IPS-20b (cell line): ENCODE measurements around the gene WDFY1.

Source experiments
- H3K27ac ChIP-seq: one replicate; pipeline ENCODE4 v1.5.1; 2013; ENCODE audit warnings: low read length
- H3K27me3 ChIP-seq: 2 replicates; pipeline ENCODE4 v1.6.1; 2013; ENCODE audit warnings: mild to moderate bottlenecking, low read length, inconsistent platforms; ENCODE audit not compliant: insufficient read depth
- H3K36me3 ChIP-seq: 2 replicates; pipeline ENCODE4 v1.6.1; 2013; ENCODE audit warnings: low read depth, mild to moderate bottlenecking, inconsistent platforms, low read length, moderate library complexity; ENCODE audit not compliant: insufficient read depth
- H3K4me1 ChIP-seq: 2 replicates; pipeline ENCODE4 v1.6.1; 2013; ENCODE audit warnings: mild to moderate bottlenecking, control low read depth, inconsistent platforms, low read length, moderate library complexity; ENCODE audit not compliant: insufficient read depth
- H3K4me3 ChIP-seq: 2 replicates; pipeline ENCODE4 v1.5.1; 2013; ENCODE audit warnings: mild to moderate bottlenecking, low read length, inconsistent platforms
- H3K9ac ChIP-seq: 2 replicates; pipeline ENCODE4 v1.6.1; 2013; ENCODE audit warnings: low read depth, mild to moderate bottlenecking, inconsistent platforms, low read length, moderate library complexity
- H3K9me3 ChIP-seq: 2 replicates; pipeline ENCODE4 v1.6.1; 2013; ENCODE audit warnings: mild to moderate bottlenecking, low read depth, low read length, inconsistent platforms; ENCODE audit not compliant: insufficient read depth

WDFY1 gene

GRCh38 chr2:223954401-223954800 is 9.3 kb upstream of the WDFY1 start:
- Histone ChIP-seq H3K27ac (no peak overlapping the region), H3K27me3 (no peaks in the 10 kb centered on the region), H3K36me3 (peaks cover 2% of the 10 kb centered on the region), H3K9me3 (no peaks in the 10 kb centered on the region), H3K4me3 (no peak overlapping the region), H3K9ac (no peak overlapping the region), H3K4me1 (peaks cover 26% of the 10 kb centered on the region)

- H3K27ac ChIP-seq, result no peak overlapping the region
- H3K9ac ChIP-seq, result no peak overlapping the region
- peaks cover 28% of the 10 kb centered on the region for H3K4me1 ChIP-seq
- no peak overlapping the region for H3K4me3 ChIP-seq
- H3K9me3 ChIP-seq, result no peaks in the 10 kb centered on the region
- H3K36me3 ChIP-seq, result no peaks in the 10 kb centered on the region
- no peaks in the 10 kb centered on the region for H3K27me3 ChIP-seq
These were observed 7.3 kb upstream of the WDFY1 start for GRCh38 chr2:223952280-223952968.

- 0 out of 2 replicates have a peak overlapping the region, but pooled peaks have one; percentile 17 for H3K9ac ChIP-seq
- peaks cover 22% of the 10 kb centered on the region for H3K4me1 ChIP-seq
- H3K4me3 ChIP-seq, result no peak overlapping the region
- H3K36me3 ChIP-seq, result no peaks in the 10 kb centered on the region
- no peaks in the 10 kb centered on the region for H3K27me3 ChIP-seq
- H3K27ac ChIP-seq, result no peak overlapping the region
- H3K9me3 ChIP-seq, result no peaks in the 10 kb centered on the region
These were observed 5.6 kb upstream of the WDFY1 start for GRCh38 chr2:223950448-223951347.

GRCh38 chr2:223949241-223949840 is 4.2 kb upstream of the WDFY1 start:
- no peak overlapping the region for H3K27ac ChIP-seq
- H3K4me3 ChIP-seq, result no peak overlapping the region
- H3K36me3 ChIP-seq, result no peaks in the 10 kb centered on the region
- peaks cover 22% of the 10 kb centered on the region for H3K4me1 ChIP-seq
- no peak overlapping the region for H3K9ac ChIP-seq
- no peaks in the 10 kb centered on the region for H3K27me3 ChIP-seq
- no peaks in the 10 kb centered on the region for H3K9me3 ChIP-seq

GRCh38 chr2:223947711-223948205 is 2.6 kb upstream of the WDFY1 start:
- 0 out of 2 replicates have a peak overlapping the region, but pooled peaks have one; percentile 19 for H3K4me3 ChIP-seq
- no peaks in the 10 kb centered on the region for H3K27me3 ChIP-seq
- H3K4me1 ChIP-seq, result peaks cover 27% of the 10 kb centered on the region
- H3K9me3 ChIP-seq, result no peaks in the 10 kb centered on the region
- H3K36me3 ChIP-seq, result no peaks in the 10 kb centered on the region
- no peak overlapping the region for H3K27ac ChIP-seq
- H3K9ac ChIP-seq, result peak overlapping the region; percentile 59; the same call in 1 of the 2 replicates

GRCh38 chr2:223945755-223946154 is 620 bp upstream of the WDFY1 start:
- Histone ChIP-seq H3K9ac (no peak overlapping the region; the same call in 1 of the 2 replicates), H3K27ac (no peak overlapping the region), H3K36me3 (peaks cover 4% of the 10 kb centered on the region; the same call in 1 of the 2 replicates), H3K4me1 (peaks cover 21% of the 10 kb centered on the region), H3K4me3 (peak overlapping the region; percentile 88; the same call in 1 of the 2 replicates), H3K9me3 (no peaks in the 10 kb centered on the region), H3K27me3 (no peaks in the 10 kb centered on the region)

GRCh38 chr2:223944166-223944702 is 901 bp downstream of the WDFY1 start:
- Histone ChIP-seq H3K4me3 (peak overlapping the region; percentile 88), H3K27ac (peak overlapping the region; percentile 83)

GRCh38 chr2:223943561-223944008 is 1.6 kb downstream of the WDFY1 start:
- Histone ChIP-seq H3K4me1 (peaks cover 22% of the 10 kb centered on the region), H3K9me3 (no peaks in the 10 kb centered on the region), H3K36me3 (peaks cover 4% of the 10 kb centered on the region; the same call in 1 of the 2 replicates), H3K9ac (peak overlapping the region; percentile 87; the same call in 1 of the 2 replicates), H3K27me3 (no peaks in the 10 kb centered on the region), H3K4me3 (peak overlapping the region; percentile 88), H3K27ac (no peak overlapping the region)

More at GRCh38 chr2:223944166-223944702, 901 bp downstream of the WDFY1 start:
- Histone ChIP-seq H3K4me1 (peaks cover 17% of the 10 kb centered on the region), H3K9me3 (no peaks in the 10 kb centered on the region), H3K9ac (peak overlapping the region; percentile 87), H3K27me3 (no peaks in the 10 kb centered on the region), H3K36me3 (peaks cover 4% of the 10 kb centered on the region; the same call in 1 of the 2 replicates)

GRCh38 chr2:223943135-223943534 is 2.0 kb downstream of the WDFY1 start:
- no peak overlapping the region for H3K9ac ChIP-seq
- no peaks in the 10 kb centered on the region for H3K27me3 ChIP-seq
- peaks cover 27% of the 10 kb centered on the region for H3K4me1 ChIP-seq
- H3K27ac ChIP-seq, result no peak overlapping the region
- no peaks in the 10 kb centered on the region for H3K9me3 ChIP-seq
- H3K4me3 ChIP-seq, result peak overlapping the region; percentile 88; the same call in 1 of the 2 replicates
- H3K36me3 ChIP-seq, result peaks cover 4% of the 10 kb centered on the region; the same call in 1 of the 2 replicates

- H3K27ac ChIP-seq, result no peak overlapping the region
- no peak overlapping the region for H3K9ac ChIP-seq
- H3K4me3 ChIP-seq, result no peak overlapping the region
- H3K4me1 ChIP-seq, result peaks cover 33% of the 10 kb centered on the region
- no peaks in the 10 kb centered on the region for H3K9me3 ChIP-seq
- peaks cover 4% of the 10 kb centered on the region; the same call in 1 of the 2 replicates for H3K36me3 ChIP-seq
- H3K27me3 ChIP-seq, result no peaks in the 10 kb centered on the region
These were observed 3.4 kb downstream of the WDFY1 start for GRCh38 chr2:223941579-223942277.
